Activated CD8-positive, alpha-beta memory T cell treated with anti-CD3 and anti-CD28 coated beads for 4 hours (primary cell): ENCODE data around the gene SLC9A1.
A peak's percentile ranks its signal among the peaks of the same experiment; 100 is the strongest.

Source experiments
- DNase-seq, 2 donors: peaks; one replicate each; pipeline ENCODE4 v3.0.0-alpha.2; 2020; ENCODE audit warnings: low read depth in 2 of 2

Gene SLC9A1

GRCh38 chr1:27102707-27103468 lies 52.0 kb downstream of the SLC9A1 start:
- DNase-seq: peak; percentile 53 to 66

- DNase-seq: no peak
Measured at GRCh38 chr1:27102134-27102706, 52.7 kb downstream of the SLC9A1 start.

GRCh38 chr1:27101696-27102095 lies 53.2 kb downstream of the SLC9A1 start:
- DNase-seq: no peak

GRCh38 chr1:27101054-27101491 lies 53.9 kb downstream of the SLC9A1 start:
- no peak for DNase-seq

GRCh38 chr1:27100335-27101053 lies 54.4 kb downstream of the SLC9A1 start:
- no peak for DNase-seq

GRCh38 chr1:27099587-27100334 lies 55.2 kb downstream of the SLC9A1 start:
- DNase-seq: peak in 1 of 2 donors; percentile 10

GRCh38 chr1:27099135-27099586 lies 55.8 kb downstream of the SLC9A1 start:
- no peak for DNase-seq

- no peak for DNase-seq
Measured at GRCh38 chr1:27098431-27099134, 56.3 kb downstream of the SLC9A1 start.

GRCh38 chr1:27097484-27097917 lies 57.4 kb downstream of the SLC9A1 start:
- peak; percentile 44 to 58 for DNase-seq

- no peak for DNase-seq
Measured at GRCh38 chr1:27095576-27095975, 59.3 kb downstream of the SLC9A1 start.

- DNase-seq: no peak
Measured at GRCh38 chr1:27092888-27093287, 62.0 kb downstream of the SLC9A1 start.

GRCh38 chr1:27090911-27091310 lies 64.0 kb downstream of the SLC9A1 start:
- DNase-seq: no peak

- DNase-seq: no peak
Measured at GRCh38 chr1:27087371-27088220, 67.3 kb downstream of the SLC9A1 start.

GRCh38 chr1:27086628-27087027 lies 68.3 kb downstream of the SLC9A1 start:
- no peak for DNase-seq

GRCh38 chr1:27086026-27086425 lies 68.9 kb downstream of the SLC9A1 start:
- no peak for DNase-seq

GRCh38 chr1:27084107-27084506 lies 70.8 kb downstream of the SLC9A1 start:
- DNase-seq: no peak

GRCh38 chr1:27077968-27078367 lies 77.0 kb downstream of the SLC9A1 start:
- no peak for DNase-seq

GRCh38 chr1:27076803-27077202 lies 78.1 kb downstream of the SLC9A1 start:
- no peak for DNase-seq

- no peak for DNase-seq
Measured at GRCh38 chr1:27074175-27074780, 80.6 kb downstream of the SLC9A1 start.

- DNase-seq: no peak
Measured at GRCh38 chr1:27071049-27071416, 83.9 kb downstream of the SLC9A1 start.
